Measurements from ENCODE around the gene DACT3.

DNA sequence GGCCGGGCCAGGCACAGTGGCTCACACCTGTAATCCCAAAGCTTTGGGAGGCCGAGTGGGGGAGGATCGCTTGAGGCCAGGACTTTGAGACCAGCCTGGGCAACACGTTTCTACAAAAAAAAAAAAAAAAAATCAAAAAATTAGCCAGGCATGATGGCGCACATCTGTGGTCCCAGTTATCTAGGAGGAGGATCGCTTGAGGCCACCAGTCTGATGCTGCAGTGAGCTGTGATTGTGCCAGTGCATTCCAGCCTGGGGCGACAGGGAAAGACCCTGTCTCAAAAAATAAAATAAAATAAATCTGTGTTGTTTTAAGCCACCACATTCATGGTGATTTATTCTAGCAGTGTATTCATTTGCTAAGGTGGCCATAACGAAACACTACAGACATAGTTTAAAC, 4.1 kb upstream of the DACT3 start:
- TF ChIP-seq, protein P1, sequence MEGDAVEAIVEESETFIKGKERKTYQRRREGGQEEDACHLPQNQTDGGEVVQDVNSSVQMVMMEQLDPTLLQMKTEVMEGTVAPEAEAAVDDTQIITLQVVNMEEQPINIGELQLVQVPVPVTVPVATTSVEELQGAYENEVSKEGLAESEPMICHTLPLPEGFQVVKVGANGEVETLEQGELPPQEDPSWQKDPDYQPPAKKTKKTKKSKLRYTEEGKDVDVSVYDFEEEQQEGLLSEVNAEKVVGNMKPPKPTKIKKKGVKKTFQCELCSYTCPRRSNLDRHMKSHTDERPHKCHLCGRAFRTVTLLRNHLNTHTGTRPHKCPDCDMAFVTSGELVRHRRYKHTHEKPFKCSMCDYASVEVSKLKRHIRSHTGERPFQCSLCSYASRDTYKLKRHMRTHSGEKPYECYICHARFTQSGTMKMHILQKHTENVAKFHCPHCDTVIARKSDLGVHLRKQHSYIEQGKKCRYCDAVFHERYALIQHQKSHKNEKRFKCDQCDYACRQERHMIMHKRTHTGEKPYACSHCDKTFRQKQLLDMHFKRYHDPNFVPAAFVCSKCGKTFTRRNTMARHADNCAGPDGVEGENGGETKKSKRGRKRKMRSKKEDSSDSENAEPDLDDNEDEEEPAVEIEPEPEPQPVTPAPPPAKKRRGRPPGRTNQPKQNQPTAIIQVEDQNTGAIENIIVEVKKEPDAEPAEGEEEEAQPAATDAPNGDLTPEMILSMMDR (conservative IDR thresholded peaks at IDR 0.05 in 1 of 2, IDR thresholded peaks at IDR 0.05 in 1 of 2; ENCODE audit: low read depth in 1 of 2, low read length in 2 of 2): no peak
- no peak for TF ChIP-seq EZH2 (IDR thresholded peaks at IDR 0.05; ENCODE audit: low read length, missing control alignments)
